GM13977 (cell line): ENCODE measurements around the gene SIRT7.

ENCODE experiments used
- DNase-seq: peaks from one replicate; pipeline ENCODE4 v3.0.0; 2012; ENCODE audit warnings: low spot score
- in situ Hi-C: fragments of 300-500 bp; cut with MboI; formaldehyde crosslinking; loops from one replicate; pipeline ENCODE4 v1.12.0; 2022; ENCODE audit warnings: low sequenced_read_pairs, low pct_unique_long_range_greater_than_20kb, mixed read lengths, inconsistent platforms; ENCODE audit not compliant: unreplicated experiment
- TF ChIP-seq, protein P1 (sequence below): IDR thresholded peaks from 2 replicates; pipeline ENCODE4 v1.5.1; 2012; ENCODE audit warnings: mild to moderate bottlenecking, control low read depth; ENCODE audit not compliant: insufficient read depth; ENCODE audit errors: extremely low read depth, missing control alignments

SIRT7 gene

DNA sequence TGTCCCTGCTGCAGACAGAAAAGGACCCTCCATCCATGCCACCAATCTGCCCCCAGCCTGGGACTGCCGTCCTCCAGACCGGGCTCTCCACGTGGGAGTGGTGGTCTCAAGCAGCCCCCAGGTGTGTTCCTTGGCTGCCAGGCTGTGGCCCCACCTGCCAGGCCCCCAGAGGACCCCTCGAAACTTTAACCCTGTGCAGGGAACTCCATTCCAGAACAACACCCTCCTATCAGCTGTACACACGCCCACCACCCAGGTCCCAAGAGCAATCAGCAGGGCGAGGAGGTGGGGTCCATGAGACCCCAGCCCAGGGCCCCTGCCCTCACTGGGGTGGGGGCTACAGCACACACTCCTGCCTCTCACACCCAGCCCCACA is 17.7 kb upstream of the SIRT7 start:
- no peak for DNase-seq
- in situ Hi-C loops, result no loop called here
- TF ChIP-seq, protein P1, sequence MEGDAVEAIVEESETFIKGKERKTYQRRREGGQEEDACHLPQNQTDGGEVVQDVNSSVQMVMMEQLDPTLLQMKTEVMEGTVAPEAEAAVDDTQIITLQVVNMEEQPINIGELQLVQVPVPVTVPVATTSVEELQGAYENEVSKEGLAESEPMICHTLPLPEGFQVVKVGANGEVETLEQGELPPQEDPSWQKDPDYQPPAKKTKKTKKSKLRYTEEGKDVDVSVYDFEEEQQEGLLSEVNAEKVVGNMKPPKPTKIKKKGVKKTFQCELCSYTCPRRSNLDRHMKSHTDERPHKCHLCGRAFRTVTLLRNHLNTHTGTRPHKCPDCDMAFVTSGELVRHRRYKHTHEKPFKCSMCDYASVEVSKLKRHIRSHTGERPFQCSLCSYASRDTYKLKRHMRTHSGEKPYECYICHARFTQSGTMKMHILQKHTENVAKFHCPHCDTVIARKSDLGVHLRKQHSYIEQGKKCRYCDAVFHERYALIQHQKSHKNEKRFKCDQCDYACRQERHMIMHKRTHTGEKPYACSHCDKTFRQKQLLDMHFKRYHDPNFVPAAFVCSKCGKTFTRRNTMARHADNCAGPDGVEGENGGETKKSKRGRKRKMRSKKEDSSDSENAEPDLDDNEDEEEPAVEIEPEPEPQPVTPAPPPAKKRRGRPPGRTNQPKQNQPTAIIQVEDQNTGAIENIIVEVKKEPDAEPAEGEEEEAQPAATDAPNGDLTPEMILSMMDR, result no peak

DNA sequence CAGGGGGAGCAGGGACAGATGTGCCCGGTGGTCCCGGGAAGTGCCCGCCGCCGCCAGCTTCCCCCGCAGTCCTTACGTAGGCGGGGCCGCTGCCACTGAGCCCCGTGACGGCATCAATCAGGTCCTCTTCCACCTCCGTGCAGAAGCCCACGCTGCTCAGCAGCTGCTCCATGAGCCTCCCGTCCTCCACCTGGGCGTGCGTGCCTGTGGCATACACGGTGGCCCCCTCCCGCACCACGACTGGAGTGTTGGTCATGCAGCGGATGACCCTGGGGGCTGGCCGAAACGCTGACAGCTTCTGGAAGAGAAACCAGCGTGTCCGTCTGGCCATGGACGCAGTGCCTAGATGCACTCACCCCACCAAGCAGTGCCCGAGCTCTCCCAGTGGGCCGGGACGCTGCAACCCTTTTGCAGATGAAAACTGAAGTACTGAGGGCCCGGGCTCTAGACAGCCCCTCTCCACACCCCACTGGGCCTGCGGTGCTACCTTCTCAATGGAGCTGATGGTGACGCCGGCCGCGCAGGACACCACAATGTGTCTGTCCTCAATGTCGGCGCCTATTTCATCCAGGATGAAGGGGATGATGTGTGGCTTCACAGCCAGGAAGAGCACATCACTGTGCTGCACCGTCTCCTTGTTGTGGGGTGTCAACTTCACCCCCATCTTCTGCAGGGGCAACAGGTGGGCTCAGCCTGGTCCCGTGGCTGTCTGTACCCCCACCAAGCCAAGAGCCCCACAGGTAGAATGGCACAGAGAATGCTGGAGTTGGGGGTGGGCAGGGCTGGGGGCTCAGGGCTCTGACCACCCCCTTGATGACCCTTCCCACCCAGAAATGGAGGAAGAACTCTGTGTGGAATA is 17.1 kb upstream of the SIRT7 start:
- no peak for DNase-seq
- in situ Hi-C loops, result no loop called here
- TF ChIP-seq, protein P1, result no peak

DNA sequence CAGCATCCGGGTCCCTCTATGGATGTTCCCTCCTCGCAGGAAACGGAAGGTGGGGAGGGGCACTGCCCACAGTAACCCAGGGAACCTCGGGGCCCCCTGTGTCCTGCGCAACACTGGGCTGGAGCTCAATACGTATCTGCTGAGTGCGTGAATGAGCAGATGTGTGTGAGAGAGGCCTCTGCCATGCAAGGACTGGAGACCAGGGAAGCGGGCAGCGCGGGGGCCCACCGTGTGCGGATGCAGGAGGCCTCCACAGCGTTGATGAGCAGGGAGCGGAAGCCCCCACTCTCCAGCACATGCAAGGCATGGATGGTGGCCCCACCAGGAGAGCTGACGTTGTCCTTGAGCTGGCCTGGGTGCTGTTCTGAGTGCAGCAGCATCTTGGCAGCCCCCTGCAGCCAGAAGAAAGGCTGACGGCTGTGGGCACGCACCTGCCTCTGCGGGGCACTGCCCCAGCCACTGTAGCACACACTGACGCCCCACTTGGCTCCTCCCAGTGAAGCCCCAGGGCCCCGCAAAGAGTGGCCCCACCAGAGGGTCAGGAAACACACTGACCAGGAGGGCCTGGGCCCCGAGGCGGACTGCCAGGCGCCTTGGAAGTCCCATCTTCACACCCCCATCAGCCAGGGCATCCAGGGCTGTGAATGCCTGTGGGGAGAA is 16.3 kb upstream of the SIRT7 start:
- in situ Hi-C loops, result no loop called here
- DNase-seq, result no peak
- TF ChIP-seq, protein P1, result no peak

DNA sequence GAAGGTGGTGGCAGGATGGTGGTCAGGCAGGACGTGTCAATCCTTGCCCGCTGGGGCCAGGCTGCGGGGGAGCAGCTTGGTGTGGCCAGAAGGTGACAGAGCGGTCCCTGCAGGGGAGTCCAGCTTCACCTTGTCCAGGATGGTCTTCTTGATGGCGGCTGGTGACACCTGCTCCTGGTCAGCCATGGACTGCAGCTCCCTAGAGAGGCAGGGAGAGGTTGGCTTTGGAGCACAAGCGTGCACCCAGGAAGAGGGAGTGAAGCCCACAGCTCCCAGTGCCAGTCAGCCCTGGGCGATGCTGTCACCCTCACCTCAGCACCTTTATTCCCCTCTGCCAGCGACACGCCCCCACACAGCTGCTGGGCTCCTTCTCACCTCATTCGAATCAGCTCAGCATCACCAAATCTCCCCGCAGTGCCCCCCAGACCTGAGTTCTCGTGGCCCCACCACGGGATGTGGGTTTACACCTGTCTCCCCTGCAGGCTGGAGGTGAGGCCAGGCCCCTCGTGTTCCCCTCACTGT is 15.3 kb upstream of the SIRT7 start:
- in situ Hi-C loops, result no loop called here
- TF ChIP-seq, protein P1, result no peak
- DNase-seq, result no peak

DNA sequence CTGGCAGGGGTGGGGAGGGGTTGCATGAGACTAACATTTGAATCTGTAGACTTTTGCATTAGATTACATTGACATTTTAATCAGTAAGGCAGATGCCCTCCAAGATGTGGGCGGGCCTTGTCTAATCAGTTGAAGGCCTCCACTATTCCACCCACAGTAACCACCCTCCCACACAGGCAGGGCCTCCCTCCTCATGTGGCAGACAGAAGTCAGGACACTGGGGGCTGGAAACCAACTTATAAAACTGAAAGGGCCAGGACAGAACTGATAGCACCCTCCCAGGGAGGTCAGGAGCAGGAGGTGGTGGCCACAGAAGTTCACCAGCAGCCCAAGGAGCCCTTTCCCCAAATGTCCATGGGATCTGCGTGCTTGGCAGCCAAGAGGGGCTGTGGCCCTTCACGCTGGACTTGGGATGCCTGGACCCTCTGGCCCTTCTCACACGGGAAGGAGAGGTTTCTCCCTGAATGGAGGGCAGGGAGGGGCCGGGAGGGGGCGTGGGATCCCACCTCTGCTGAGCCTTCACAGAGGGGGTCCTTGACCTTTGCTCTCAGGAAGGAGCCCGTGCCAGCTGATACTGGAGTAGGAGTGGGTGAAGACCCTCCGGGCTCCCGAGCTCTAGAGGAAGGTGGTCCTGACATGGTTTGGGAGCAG is 14.5 kb upstream of the SIRT7 start:
- no peak for DNase-seq
- TF ChIP-seq, protein P1, result no peak
- in situ Hi-C loops, result no loop called here

DNA sequence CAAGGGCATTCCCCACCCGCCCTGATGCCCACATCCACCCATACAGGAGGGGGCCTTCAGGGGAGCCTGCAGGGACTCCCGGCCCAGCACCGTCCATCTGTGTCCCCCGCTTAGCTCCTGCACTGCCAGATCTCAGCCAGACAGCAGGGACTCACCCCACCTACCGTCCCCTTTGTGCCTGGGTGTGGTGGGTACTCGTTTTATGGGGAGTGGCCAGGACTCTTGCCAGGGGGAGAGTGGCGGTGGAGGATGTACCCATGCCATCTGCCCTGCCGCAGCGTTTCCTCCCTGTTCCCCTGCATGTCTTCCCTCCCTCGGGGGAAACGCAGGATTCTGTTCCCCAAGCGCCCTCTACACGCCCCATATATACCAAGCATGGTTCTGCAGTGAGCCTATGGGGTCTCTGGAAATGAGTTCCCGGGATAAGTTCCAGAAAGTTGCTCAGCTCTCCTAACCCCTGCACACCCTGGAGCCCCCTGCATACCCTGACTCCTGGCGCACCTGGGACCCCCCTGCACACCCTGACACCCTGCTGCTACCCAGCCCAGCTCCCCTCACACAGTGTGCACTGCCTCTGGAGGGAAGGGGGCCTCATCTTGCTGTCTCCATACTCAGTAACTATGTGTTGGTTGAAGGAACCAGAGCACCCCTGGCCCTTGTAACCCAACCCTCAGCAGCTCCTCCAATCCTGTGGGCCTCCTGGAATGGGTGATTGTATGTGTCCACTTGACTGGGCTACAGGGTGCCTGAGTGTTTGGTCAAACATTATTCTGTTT is 13.8 kb upstream of the SIRT7 start:
- DNase-seq, result no peak
- in situ Hi-C loops, result no loop called here
- TF ChIP-seq, protein P1, result no peak
